Erythroblast (primary cell): ENCODE data around the gene LRRC43.

Experiments used
- GATA1 ChIP-seq: IDR thresholded peaks from 2 replicates; pipeline ENCODE4 v1.6.1; 2011; ENCODE audit warnings: low read depth, mild to moderate bottlenecking, control low read depth, low read length, moderate library complexity
- POLR2A ChIP-seq: IDR thresholded peaks from 2 replicates; pipeline ENCODE4 v1.6.1; 2011; ENCODE audit warnings: mild to moderate bottlenecking, low read length

- no peak for TF ChIP-seq POLR2A
- TF ChIP-seq GATA1, result no peak
Observed at GRCh38 chr12:122137681-122138080, 45.2 kb upstream of the LRRC43 start.
